CD4-positive, alpha-beta T cell treated with Interleukin-15 for 1 hour (primary cell): ENCODE measurements around the gene ANGPTL2.
A peak's percentile ranks its signal among the peaks of the same experiment; 100 is the strongest.
"Not testable (repeated sequence)": the region's sequence is repeated elsewhere in the genome, so short reads cannot be mapped to it uniquely, and the experiment has no call there.

Experiments used
- DNase-seq: peaks from one replicate; pipeline ENCODE4 v3.0.0-alpha.2; 2020

Gene ANGPTL2

GRCh38 chr9:127154390-127155191, 32.2 kb upstream of the ANGPTL2 start:
- DNase-seq = peak; percentile 14

- DNase-seq = peak; percentile 12
Measured at GRCh38 chr9:127154003-127154389, 31.6 kb upstream of the ANGPTL2 start.

GRCh38 chr9:127153501-127153900, 31.1 kb upstream of the ANGPTL2 start:
- DNase-seq = peak; percentile 3

GRCh38 chr9:127149463-127150390, 27.3 kb upstream of the ANGPTL2 start:
- DNase-seq = no peak

GRCh38 chr9:127149010-127149409, 26.6 kb upstream of the ANGPTL2 start:
- no peak for DNase-seq

GRCh38 chr9:127148014-127148413, 25.6 kb upstream of the ANGPTL2 start:
- no peak for DNase-seq

- DNase-seq = no peak
Measured at GRCh38 chr9:127147251-127147650, 24.8 kb upstream of the ANGPTL2 start.

- DNase-seq = not testable (repeated sequence)
Measured at GRCh38 chr9:127146841-127147240, 24.4 kb upstream of the ANGPTL2 start.

GRCh38 chr9:127144670-127145445, 22.4 kb upstream of the ANGPTL2 start:
- DNase-seq = no peak

- no peak for DNase-seq
Measured at GRCh38 chr9:127143920-127144465, 21.6 kb upstream of the ANGPTL2 start.

GRCh38 chr9:127142931-127143464, 20.6 kb upstream of the ANGPTL2 start:
- no peak for DNase-seq

- DNase-seq = no peak
Measured at GRCh38 chr9:127142291-127142690, 19.9 kb upstream of the ANGPTL2 start.

GRCh38 chr9:127140842-127141675, 18.6 kb upstream of the ANGPTL2 start:
- DNase-seq = no peak

GRCh38 chr9:127140181-127140580, 17.7 kb upstream of the ANGPTL2 start:
- DNase-seq = no peak

GRCh38 chr9:127139775-127140174, 17.3 kb upstream of the ANGPTL2 start:
- no peak for DNase-seq

GRCh38 chr9:127139071-127139731, 16.8 kb upstream of the ANGPTL2 start:
- no peak for DNase-seq

- DNase-seq = no peak
Measured at GRCh38 chr9:127138444-127138843, 16.0 kb upstream of the ANGPTL2 start.

GRCh38 chr9:127137640-127138360, 15.4 kb upstream of the ANGPTL2 start:
- DNase-seq = no peak

- no peak for DNase-seq
Measured at GRCh38 chr9:127136880-127137639, 14.6 kb upstream of the ANGPTL2 start.
